Caco-2 (cell line): ENCODE data around the gene TRIM66. TPM values are rescaled to one million over a fixed set of nuclear protein-coding genes. Genes with fewer than 3 reads are reported as not detected.

Source experiments
- BruUV-seq: library from RNA; stranded (reverse); fragments of 400-500 nt; replicated peaks from 2 replicates; lab custom pipeline; 2021; lab: Mats Ljungman, UMichigan
- CTCF ChIA-PET: fragments of 300-600 bp; sonication (Branson Sonifier 250); formaldehyde crosslinking; loops from one replicate; lab custom pipeline; 2022; ENCODE audit warnings: antibody characterized with exemption; lab: Charles Lee
- POLR2A ChIA-PET: fragments of 300-600 bp; sonication (Branson Sonifier 250); formaldehyde crosslinking; loops from one replicate; lab custom pipeline; 2022; ENCODE audit warnings: antibody characterized with exemption; lab: Charles Lee
- DNase-seq, 2 experiments: peaks; one replicate each; pipeline versions ENCODE4 v3.0.0 to v3.0.0-alpha.2; 2020 to 2022
- H3K27me3 ChIP-seq: replicated peaks from 2 replicates; pipeline ENCODE4 v1.6.0; 2011; ENCODE audit warnings: low read length; ENCODE audit not compliant: control insufficient read depth, insufficient read depth
- H3K36me3 ChIP-seq: 2 replicates; pipeline ENCODE4 v1.5.1; 2011; ENCODE audit warnings: low read length; ENCODE audit not compliant: control insufficient read depth, insufficient read depth
- H3K4me1 ChIP-seq: fragments of 250-450 bp; sonication (Bioruptor Pico); 2 replicates; pipeline ENCODE4 v1.5.1; 2020; ENCODE audit warnings: mild to moderate bottlenecking
- H3K4me3 ChIP-seq: 2 replicates; pipeline ENCODE4 v1.5.1; 2011; ENCODE audit warnings: low read depth, mild to moderate bottlenecking, control low read depth, low read length
- H3K9me3 ChIP-seq: fragments of 250-450 bp; sonication (Bioruptor Pico); 2 replicates; pipeline ENCODE4 v1.5.1; 2020; ENCODE audit warnings: mild to moderate bottlenecking, moderate library complexity
- H3K27ac Mint-ChIP-seq: one replicate; pipeline ENCODE4 v1.8.0; 2022; ENCODE audit warnings: mixed read lengths; ENCODE audit not compliant: unreplicated experiment
- H3K27me3 Mint-ChIP-seq: one replicate; pipeline ENCODE4 v1.8.0; 2022; ENCODE audit warnings: mixed read lengths; ENCODE audit not compliant: insufficient read depth, unreplicated experiment
- H3K36me3 Mint-ChIP-seq: one replicate; pipeline ENCODE4 v1.8.0; 2022; ENCODE audit warnings: mild to moderate bottlenecking, mixed read lengths; ENCODE audit not compliant: insufficient read depth, unreplicated experiment
- H3K4me1 Mint-ChIP-seq: one replicate; pipeline ENCODE4 v1.8.0; 2022; ENCODE audit warnings: low read depth, mixed read lengths; ENCODE audit not compliant: unreplicated experiment
- H3K4me3 Mint-ChIP-seq: one replicate; pipeline ENCODE4 v1.8.0; 2022; ENCODE audit warnings: mild to moderate bottlenecking, moderate library complexity, mixed read lengths; ENCODE audit not compliant: unreplicated experiment
- H3K9me3 Mint-ChIP-seq: one replicate; pipeline ENCODE4 v1.8.0; 2022; ENCODE audit warnings: mixed read lengths; ENCODE audit not compliant: unreplicated experiment
- CTCF ChIP-seq, 2 experiments: fragments of 200-600 bp in 1 of 2; IDR thresholded peaks; 1 replicate in 1 of 2; 2 replicates in 1 of 2; pipeline versions ENCODE4 v1.5.1 to v1.8.0; 2011 to 2022; ENCODE audit warnings: antibody characterized with exemption in 1 of 2, control low read depth in 1 of 2, inconsistent platforms in 1 of 2, low read depth in 1 of 2, low read length in 1 of 2, mild to moderate bottlenecking in 1 of 2, moderate library complexity in 1 of 2; ENCODE audit not compliant: insufficient read depth in 1 of 2, severe bottlenecking in 1 of 2, unreplicated experiment in 1 of 2
- intact Hi-C: fragments of 100-400 bp; cut with micrococcal nuclease; formaldehyde crosslinking; loops from one replicate; pipeline ENCODE4 v1.10.0; 2022; ENCODE audit not compliant: unreplicated experiment
- total RNA-seq: library from RNA; stranded (reverse); gene quantifications from 2 replicates; pipeline ENCODE4 v1.2.3, GENCODE V29; 2022

The TRIM66 gene
- total RNA-seq, 1 experiment from 2014 or later: 18.4 TPM

DNA sequence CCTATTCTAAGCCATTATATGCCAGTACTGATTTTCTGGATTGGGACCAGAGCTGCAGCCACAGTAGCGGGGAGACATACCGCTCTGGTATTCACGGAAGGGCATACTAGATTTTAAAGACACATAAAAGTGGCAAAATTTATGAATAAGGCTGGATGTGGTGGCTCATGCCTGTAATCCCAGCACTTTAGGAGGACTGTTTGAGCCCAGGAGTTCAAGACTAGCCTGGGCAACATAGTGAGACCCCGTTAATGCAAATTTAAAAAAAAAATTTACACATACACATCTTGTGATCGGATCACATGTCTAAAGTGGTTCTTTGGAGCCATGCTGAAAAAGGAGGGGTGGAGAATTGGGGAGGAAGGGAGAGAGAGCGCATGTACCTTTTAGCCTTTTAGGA is 9.1 kb upstream of the TRIM66 start:
- Mint-ChIP-seq H3K27ac (no peak overlapping the region), H3K36me3 (peaks cover 91% of the 10 kb centered on the region), H3K4me3 (no peak overlapping the region), H3K9me3 (no peaks in the 10 kb centered on the region), H3K27me3 (no peaks in the 10 kb centered on the region), H3K4me1 (peaks cover 23% of the 10 kb centered on the region)
- Histone ChIP-seq H3K4me1 (peaks cover 15% of the 10 kb centered on the region), H3K9me3 (no peaks in the 10 kb centered on the region), H3K4me3 (no peak overlapping the region), H3K27me3 (no peaks in the 10 kb centered on the region), H3K36me3 (peaks cover 7% of the 10 kb centered on the region)
- no peak for DNase-seq
- TF ChIP-seq CTCF (IDR thresholded peaks at IDR 0.05; ENCODE audit: insufficient read depth in 1 of 2, low read depth in 1 of 2, low read length in 1 of 2, severe bottlenecking in 1 of 2, unreplicated experiment in 1 of 2): no peak
- intact Hi-C loops: no loop called here
- ChIA-PET CTCF (no interaction called here), POLR2A (no interaction called here)
- BruUV-seq: no TSS peak

- CTCF ChIA-PET: no interaction called here
- Histone ChIP-seq H3K9me3 (no peaks in the 10 kb centered on the region), H3K36me3 (peaks cover 7% of the 10 kb centered on the region), H3K27me3 (no peaks in the 10 kb centered on the region), H3K4me3 (no peak overlapping the region), H3K4me1 (peaks cover 19% of the 10 kb centered on the region)
- BruUV-seq: no TSS peak
- intact Hi-C loops: no loop called here
- POLR2A ChIA-PET: interaction anchor here (0.6 kb wide), 1 partner anchor 78 kb away, joined by 3 read pairs; no protein-coding TSS in a partner anchor
- TF ChIP-seq CTCF (IDR thresholded peaks at IDR 0.05; ENCODE audit: insufficient read depth in 1 of 2, low read depth in 1 of 2, low read length in 1 of 2, severe bottlenecking in 1 of 2, unreplicated experiment in 1 of 2): no peak
- H3K36me3 Mint-ChIP-seq: peaks cover 95% of the 10 kb centered on the region
- H3K27me3 Mint-ChIP-seq: no peaks in the 10 kb centered on the region
- peaks cover 26% of the 10 kb centered on the region for H3K4me1 Mint-ChIP-seq
- peak overlapping the region; percentile 67 for H3K4me3 Mint-ChIP-seq
- DNase-seq: no peak
- peak overlapping the region; percentile 7 for H3K27ac Mint-ChIP-seq
- no peaks in the 10 kb centered on the region for H3K9me3 Mint-ChIP-seq
These were observed 8.2 kb upstream of the TRIM66 start for GRCh38 chr11:8690374-8691342.

DNA sequence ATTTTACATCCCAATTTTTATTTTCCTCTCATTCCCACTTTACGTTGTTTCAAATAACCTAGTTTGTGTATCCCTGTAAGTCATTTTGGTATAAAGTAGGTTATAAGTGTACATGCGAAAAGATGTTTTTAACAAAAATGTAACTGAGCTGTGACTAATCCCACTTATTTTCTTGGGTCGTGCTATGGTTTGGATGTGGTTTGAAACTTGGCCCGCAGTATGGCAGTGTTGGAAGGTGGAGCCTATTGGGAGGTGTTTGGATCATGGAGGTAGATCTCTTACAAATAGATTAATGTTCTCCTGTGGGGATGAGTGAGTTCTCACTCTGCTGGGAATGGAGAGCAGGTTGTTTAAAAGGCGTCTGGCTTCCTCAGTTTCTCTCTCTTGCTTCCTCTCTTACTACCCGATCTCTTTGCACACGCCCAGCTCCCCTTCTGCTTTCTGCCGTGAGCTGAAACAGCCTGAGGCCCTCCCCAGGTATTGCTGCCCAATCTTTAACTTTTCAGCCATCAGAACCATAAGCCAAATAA is 7.3 kb upstream of the TRIM66 start:
- intact Hi-C loops: loop anchor here (1.0 to 5.0 kb wide), 5 partner anchors 105 to 269 kb away; partner anchors contain the start of gene AKIP1
- TF ChIP-seq CTCF (IDR thresholded peaks at IDR 0.05; ENCODE audit: insufficient read depth in 1 of 2, low read depth in 1 of 2, low read length in 1 of 2, severe bottlenecking in 1 of 2, unreplicated experiment in 1 of 2): no peak
- H3K9me3 Mint-ChIP-seq: no peaks in the 10 kb centered on the region
- peak overlapping the region; percentile 67 for H3K4me3 Mint-ChIP-seq
- H3K27ac Mint-ChIP-seq: peak overlapping the region; percentile 7
- H3K27me3 Mint-ChIP-seq: no peaks in the 10 kb centered on the region
- Histone ChIP-seq H3K4me3 (peak overlapping the region; percentile 54), H3K9me3 (no peaks in the 10 kb centered on the region), H3K36me3 (peaks cover 14% of the 10 kb centered on the region), H3K4me1 (peaks cover 26% of the 10 kb centered on the region), H3K27me3 (no peaks in the 10 kb centered on the region)
- ChIA-PET CTCF (interaction anchor here (0.7 kb wide), 1 partner anchor 144 kb away, joined by 3 read pairs; no protein-coding TSS in a partner anchor), POLR2A (interaction anchor here (0.6 to 1.3 kb wide), 2 partner anchors 78 to 270 kb away, joined by 3 to 8 read pairs; no protein-coding TSS in a partner anchor)
- peaks cover 34% of the 10 kb centered on the region for H3K4me1 Mint-ChIP-seq
- H3K36me3 Mint-ChIP-seq: peaks cover 98% of the 10 kb centered on the region
- no peak for DNase-seq
- no TSS peak for BruUV-seq
